Neural cell (in vitro differentiated cells): ENCODE data around the gene LHFPL2.

Experiments
- EP300 ChIP-seq: fragments of 450-650 bp; conservative IDR thresholded peaks from 2 replicates; pipeline ENCODE4 v1.6.1; 2014; ENCODE audit warnings: antibody characterized with exemption, mild to moderate bottlenecking, moderate library complexity; ENCODE audit not compliant: poor library complexity, severe bottlenecking
- EZH2 ChIP-seq: fragments of 200-600, 300-800 bp; shearing (Covaris generic), sonication (generic); IDR thresholded peaks from 2 replicates; pipeline ENCODE4 v1.6.1; 2014; ENCODE audit warnings: antibody characterized with exemption, low read length, borderline replicate concordance, mild to moderate bottlenecking; ENCODE audit not compliant: insufficient read depth, poor library complexity, severe bottlenecking
- MXI1 ChIP-seq: fragments of 450-650 bp; conservative IDR thresholded peaks from 2 replicates; pipeline ENCODE4 v1.6.1; 2014; ENCODE audit warnings: antibody characterized with exemption, mild to moderate bottlenecking; ENCODE audit not compliant: poor library complexity, severe bottlenecking
- POLR2AphosphoS5 ChIP-seq: IDR thresholded peaks from 2 replicates; pipeline ENCODE4 v1.6.1; 2012
- RAD21 ChIP-seq: fragments of 450-650 bp; conservative IDR thresholded peaks from 2 replicates; pipeline ENCODE4 v1.6.1; 2014; ENCODE audit warnings: antibody characterized with exemption, mild to moderate bottlenecking, moderate library complexity
- SMC3 ChIP-seq: fragments of 450-650 bp; conservative IDR thresholded peaks from 2 replicates; pipeline ENCODE4 v1.6.1; 2014; ENCODE audit warnings: antibody characterized with exemption, mild to moderate bottlenecking, moderate library complexity; ENCODE audit not compliant: poor library complexity
- TAF1 ChIP-seq: IDR thresholded peaks from 2 replicates; pipeline ENCODE4 v1.6.1; 2012; ENCODE audit warnings: low read depth
- TF ChIP-seq, protein P1 (sequence below): fragments of 450-650 bp; IDR thresholded peaks from 2 replicates; pipeline ENCODE4 v1.5.1; 2014; ENCODE audit warnings: antibody characterized with exemption, mild to moderate bottlenecking, moderate library complexity; ENCODE audit not compliant: poor library complexity, severe bottlenecking

DNA sequence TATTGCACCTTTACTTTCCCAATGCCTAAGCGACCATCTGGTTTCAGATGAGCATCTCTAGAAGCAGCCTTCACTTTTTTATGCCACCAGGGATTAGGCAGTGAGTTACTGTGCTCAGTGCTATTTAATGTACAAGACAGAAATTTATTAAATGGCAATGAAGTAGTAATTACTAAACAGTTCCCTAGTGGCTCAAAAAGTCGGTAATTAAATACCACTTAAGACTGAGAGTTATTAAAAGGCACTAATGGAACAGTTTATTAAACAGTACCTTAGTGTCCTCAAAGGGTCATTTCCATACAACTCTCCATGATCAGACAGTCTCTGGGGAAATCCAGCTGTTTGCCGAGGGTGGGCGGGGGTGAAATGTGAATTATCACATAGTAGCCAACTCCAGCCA lies 42.3 kb downstream of the LHFPL2 start:
- TF ChIP-seq, protein P1, sequence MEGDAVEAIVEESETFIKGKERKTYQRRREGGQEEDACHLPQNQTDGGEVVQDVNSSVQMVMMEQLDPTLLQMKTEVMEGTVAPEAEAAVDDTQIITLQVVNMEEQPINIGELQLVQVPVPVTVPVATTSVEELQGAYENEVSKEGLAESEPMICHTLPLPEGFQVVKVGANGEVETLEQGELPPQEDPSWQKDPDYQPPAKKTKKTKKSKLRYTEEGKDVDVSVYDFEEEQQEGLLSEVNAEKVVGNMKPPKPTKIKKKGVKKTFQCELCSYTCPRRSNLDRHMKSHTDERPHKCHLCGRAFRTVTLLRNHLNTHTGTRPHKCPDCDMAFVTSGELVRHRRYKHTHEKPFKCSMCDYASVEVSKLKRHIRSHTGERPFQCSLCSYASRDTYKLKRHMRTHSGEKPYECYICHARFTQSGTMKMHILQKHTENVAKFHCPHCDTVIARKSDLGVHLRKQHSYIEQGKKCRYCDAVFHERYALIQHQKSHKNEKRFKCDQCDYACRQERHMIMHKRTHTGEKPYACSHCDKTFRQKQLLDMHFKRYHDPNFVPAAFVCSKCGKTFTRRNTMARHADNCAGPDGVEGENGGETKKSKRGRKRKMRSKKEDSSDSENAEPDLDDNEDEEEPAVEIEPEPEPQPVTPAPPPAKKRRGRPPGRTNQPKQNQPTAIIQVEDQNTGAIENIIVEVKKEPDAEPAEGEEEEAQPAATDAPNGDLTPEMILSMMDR: no peak
- TF ChIP-seq RAD21 (no peak), POLR2AphosphoS5 (no peak), EZH2 (no peak), EP300 (no peak), TAF1 (no peak), SMC3 (no peak), MXI1 (no peak)
